IgD-negative memory B cell (primary cell): ENCODE data around the gene KLHL25. TPM values are rescaled to one million over a fixed set of nuclear protein-coding genes. Genes with fewer than 3 reads are reported as not detected.

Source experiments
- H3K27ac Mint-ChIP-seq, 3 donors: one replicate each; pipeline ENCODE4 v1.8.0; 2020 to 2022; ENCODE audit warnings: mild to moderate bottlenecking in 3 of 3, mixed read lengths in 3 of 3, moderate library complexity in 1 of 3
- H3K27me3 Mint-ChIP-seq: one replicate; pipeline ENCODE4 v1.8.0; 2021; ENCODE audit warnings: mixed read lengths
- H3K36me3 Mint-ChIP-seq: one replicate; pipeline ENCODE4 v1.8.0; 2020; ENCODE audit warnings: mild to moderate bottlenecking, mixed read lengths
- H3K4me1 Mint-ChIP-seq, 3 donors: one replicate each; pipeline ENCODE4 v1.8.0; 2020 to 2022; ENCODE audit warnings: mixed read lengths in 3 of 3, mild to moderate bottlenecking in 1 of 3
- H3K4me3 Mint-ChIP-seq, 4 donors: one replicate each; pipeline ENCODE4 v1.8.0; 2020 to 2022; ENCODE audit warnings: mild to moderate bottlenecking in 4 of 4, mixed read lengths in 4 of 4, moderate library complexity in 3 of 4
- H3K9me3 Mint-ChIP-seq, 3 donors: one replicate each; pipeline ENCODE4 v1.8.0; 2020 to 2021; ENCODE audit warnings: mixed read lengths in 3 of 3, mild to moderate bottlenecking in 1 of 3
- polyA plus RNA-seq: library from polyadenylated mRNA; unstranded; fragments of 300-500 nt; fragmentation: Illumina TruSeq; gene quantifications from one replicate; pipeline ENCODE4 v1.2.3, GENCODE V29; 2021

KLHL25 gene
- polyA plus RNA-seq, 1 donor from 2014 or later, result 0.60 TPM

DNA sequence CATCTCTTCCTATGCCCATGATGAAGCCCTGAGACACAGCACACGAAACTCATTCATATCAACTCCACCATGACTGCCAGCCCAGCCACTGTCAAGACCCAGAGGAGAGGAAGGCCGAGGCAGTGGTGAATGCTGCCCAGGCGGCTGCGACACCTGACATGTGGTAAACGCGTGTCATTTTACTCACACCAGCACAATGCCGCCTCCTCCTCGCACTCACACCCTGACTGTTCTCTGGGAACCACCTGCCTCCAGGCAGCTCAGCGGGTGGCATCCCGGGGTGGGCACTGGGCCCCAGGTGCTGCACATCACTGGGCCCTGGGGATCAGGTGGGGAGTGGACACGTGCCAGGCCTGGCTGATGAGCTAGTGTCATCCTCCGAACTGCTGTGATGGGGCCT, 21.5 kb downstream of the KLHL25 start:
- Mint-ChIP-seq H3K27me3 (no peaks in the 10 kb centered on the region), H3K4me1 (no peaks in the 10 kb centered on the region), H3K27ac (no peak overlapping the region), H3K9me3 (no peaks in the 10 kb centered on the region), H3K4me3 (peak overlapping the region in 2 of 4 donors; percentile 45 to 51), H3K36me3 (no peaks in the 10 kb centered on the region)

DNA sequence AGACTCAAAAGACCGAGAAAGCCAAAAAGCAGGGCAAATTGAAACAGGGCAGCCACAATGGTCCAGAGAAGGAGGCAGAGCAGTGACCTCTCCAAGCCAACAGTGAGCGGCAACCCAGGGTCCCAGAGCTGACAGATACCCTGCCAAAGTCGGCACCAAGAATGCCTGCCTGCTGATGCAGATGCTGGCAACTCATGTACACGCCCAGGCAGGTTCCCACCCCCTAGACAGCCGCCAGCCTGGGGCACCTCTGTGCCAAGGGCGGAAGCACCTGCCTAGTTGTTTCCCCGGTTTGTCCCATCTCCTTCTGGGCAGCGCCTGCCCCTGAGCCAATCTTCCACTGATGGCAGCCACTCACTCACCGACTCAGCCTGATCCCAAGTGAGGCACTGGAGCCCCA, 22.1 kb downstream of the KLHL25 start:
- Mint-ChIP-seq H3K27ac (no peak overlapping the region), H3K36me3 (no peaks in the 10 kb centered on the region), H3K9me3 (no peaks in the 10 kb centered on the region), H3K4me3 (peak overlapping the region in 1 of 4 donors; percentile 51), H3K27me3 (no peaks in the 10 kb centered on the region), H3K4me1 (no peaks in the 10 kb centered on the region)

DNA sequence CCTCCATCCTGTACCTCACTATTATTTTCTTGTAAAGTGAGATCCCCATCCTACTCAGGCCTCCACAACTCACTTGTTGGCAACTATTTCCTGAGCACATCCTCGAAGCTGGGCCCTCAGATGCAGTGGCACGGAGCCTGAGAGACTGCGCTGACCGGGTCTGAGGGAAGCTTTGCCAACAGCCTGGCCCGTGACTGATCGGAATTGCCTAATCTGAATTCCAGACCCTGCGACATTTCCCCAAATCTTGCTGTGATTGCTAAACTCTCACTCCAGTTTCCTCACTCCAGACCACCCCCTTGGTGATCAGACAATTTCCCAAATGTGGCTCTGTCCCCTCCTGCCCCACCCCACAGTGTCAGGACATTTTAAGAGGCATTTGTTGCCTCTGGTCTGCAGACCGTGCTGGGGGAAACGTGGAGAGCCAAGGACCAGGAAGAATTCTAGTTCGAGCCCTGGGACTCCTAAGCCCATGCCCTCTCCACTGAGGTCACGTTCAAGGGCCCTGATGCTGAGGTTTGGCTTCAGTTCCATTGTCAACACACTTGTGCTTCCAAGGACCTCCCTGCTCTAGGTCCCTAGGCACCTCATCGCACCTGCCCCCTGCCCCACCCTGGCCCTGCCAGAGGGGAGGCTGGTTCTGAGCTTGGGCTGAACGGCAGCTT, 22.8 kb downstream of the KLHL25 start:
- H3K27me3 Mint-ChIP-seq, result no peaks in the 10 kb centered on the region
- no peaks in the 10 kb centered on the region for H3K4me1 Mint-ChIP-seq
- peaks cover 2% of the 10 kb centered on the region for H3K36me3 Mint-ChIP-seq
- no peaks in the 10 kb centered on the region for H3K9me3 Mint-ChIP-seq
- H3K4me3 Mint-ChIP-seq, result no peak overlapping the region
- H3K27ac Mint-ChIP-seq, result no peak overlapping the region

DNA sequence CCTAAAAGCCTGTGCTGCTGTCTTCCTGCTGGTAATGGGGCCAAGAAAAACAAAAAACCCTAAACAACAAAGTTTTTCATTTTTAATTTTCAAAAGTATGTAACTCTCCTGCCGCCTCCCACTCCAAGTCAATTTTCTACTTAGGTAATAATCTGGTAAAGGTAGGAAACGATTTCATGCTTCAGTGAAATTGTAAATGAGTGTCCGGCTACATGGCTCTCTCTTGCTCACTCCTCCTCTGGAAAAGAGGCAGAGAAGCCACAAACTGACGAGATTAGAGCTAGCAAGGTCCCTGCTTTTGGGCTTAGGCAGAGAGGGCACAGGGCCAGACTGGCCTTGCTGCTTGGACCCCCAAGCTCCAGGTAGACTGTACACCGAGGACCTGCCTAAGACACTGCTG, 23.5 kb downstream of the KLHL25 start:
- no peaks in the 10 kb centered on the region for H3K27me3 Mint-ChIP-seq
- H3K4me1 Mint-ChIP-seq, result no peaks in the 10 kb centered on the region
- H3K4me3 Mint-ChIP-seq, result no peak overlapping the region
- H3K9me3 Mint-ChIP-seq, result no peaks in the 10 kb centered on the region
- H3K36me3 Mint-ChIP-seq, result peaks cover 2% of the 10 kb centered on the region
- H3K27ac Mint-ChIP-seq, result no peak overlapping the region

DNA sequence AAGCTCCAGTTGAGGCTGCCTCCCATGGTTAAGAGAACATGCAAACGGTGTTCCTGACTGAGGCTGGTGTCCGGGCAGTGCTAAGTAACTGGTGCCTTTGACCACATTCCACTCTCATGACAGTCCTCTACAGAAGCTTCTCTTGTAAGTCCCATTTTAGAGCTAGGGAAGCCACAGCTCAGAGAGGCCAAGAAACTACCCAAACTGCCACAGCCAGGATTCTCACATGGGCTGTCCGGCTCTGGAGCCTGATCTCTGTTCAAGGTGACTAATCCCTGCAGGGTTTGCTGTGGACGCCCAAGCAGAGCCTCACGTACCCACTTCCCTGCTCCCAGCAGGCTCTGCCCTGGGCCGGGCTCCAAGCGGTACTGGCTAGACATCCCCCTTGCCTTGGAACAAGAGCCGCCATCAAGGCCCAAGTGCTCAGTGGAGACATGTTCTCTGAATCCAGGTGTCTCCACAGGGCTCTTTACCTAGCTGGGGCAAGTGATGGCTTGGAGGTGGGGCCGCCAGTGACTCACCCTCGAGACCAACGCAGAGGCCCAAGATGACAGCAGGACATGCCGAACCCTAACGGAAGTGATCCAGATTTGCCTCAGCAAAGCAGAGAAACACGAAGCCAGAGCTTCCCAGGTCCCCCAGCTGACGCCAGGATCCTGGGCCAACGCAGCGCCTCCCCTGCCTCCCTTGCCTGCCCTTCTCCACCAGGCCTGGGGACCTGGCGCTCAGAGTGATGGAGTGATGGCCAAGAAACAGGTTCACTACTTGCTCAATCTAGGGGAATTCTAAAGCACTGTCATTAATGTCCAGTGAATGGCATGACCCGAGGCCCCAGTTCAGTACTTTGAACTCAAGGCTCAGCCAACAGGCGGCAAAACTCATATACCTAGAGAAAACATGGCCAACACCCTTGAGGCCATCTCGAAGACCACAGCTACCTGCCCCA, 24.4 kb downstream of the KLHL25 start:
- Mint-ChIP-seq H3K9me3 (no peaks in the 10 kb centered on the region), H3K4me1 (no peaks in the 10 kb centered on the region), H3K36me3 (peaks cover 2% of the 10 kb centered on the region), H3K27me3 (no peaks in the 10 kb centered on the region), H3K4me3 (no peak overlapping the region), H3K27ac (no peak overlapping the region)

- Mint-ChIP-seq H3K4me1 (no peaks in the 10 kb centered on the region), H3K27ac (no peak overlapping the region), H3K36me3 (peaks cover 2% of the 10 kb centered on the region), H3K4me3 (no peak overlapping the region), H3K27me3 (no peaks in the 10 kb centered on the region), H3K9me3 (no peaks in the 10 kb centered on the region)
These were observed 25.4 kb downstream of the KLHL25 start for GRCh38 chr15:85769182-85769900.

- H3K9me3 Mint-ChIP-seq, result no peaks in the 10 kb centered on the region
- peaks cover 2% of the 10 kb centered on the region for H3K36me3 Mint-ChIP-seq
- H3K4me3 Mint-ChIP-seq, result no peak overlapping the region
- no peak overlapping the region for H3K27ac Mint-ChIP-seq
- no peaks in the 10 kb centered on the region for H3K27me3 Mint-ChIP-seq
- H3K4me1 Mint-ChIP-seq, result no peaks in the 10 kb centered on the region
These were observed 26.0 kb downstream of the KLHL25 start for GRCh38 chr15:85768595-85769168.

DNA sequence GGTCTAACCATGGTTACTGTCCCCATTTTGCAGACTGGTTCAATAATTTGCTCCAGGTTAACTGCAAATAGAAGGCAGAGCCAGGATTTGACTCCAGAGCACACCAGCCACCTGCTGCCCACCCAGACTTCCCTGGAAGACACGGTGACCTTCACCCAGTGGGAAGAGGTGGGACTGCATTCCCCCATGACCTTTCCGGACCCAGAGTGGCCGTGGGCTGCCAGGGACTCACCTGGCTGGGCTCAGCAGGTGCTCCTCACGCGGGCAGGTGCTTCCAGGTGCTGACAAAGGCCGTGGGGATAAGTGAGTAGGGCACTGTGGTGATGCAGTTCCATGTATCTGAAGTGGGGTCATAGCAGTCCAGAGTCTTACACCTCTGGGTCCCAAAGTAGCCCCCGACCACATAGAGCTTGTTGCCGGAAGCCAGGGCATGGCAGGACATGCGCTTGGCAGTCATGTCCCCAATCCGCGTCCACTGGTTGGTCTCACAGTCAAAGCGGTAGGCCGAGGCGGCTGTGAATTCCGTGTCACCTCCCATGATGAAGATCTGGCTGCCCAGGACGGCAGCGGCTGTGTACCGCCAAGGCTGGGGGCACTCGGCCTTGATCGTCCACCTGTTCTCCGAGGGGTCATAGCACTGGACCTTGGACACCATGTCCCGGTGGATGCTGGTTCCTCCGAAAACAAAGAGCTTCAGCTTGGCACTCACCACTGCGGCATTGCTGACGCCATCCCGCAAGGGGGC, 26.8 kb downstream of the KLHL25 start:
- Mint-ChIP-seq H3K4me3 (no peak overlapping the region), H3K27ac (no peak overlapping the region), H3K9me3 (no peaks in the 10 kb centered on the region), H3K4me1 (no peaks in the 10 kb centered on the region), H3K27me3 (no peaks in the 10 kb centered on the region), H3K36me3 (peaks cover 2% of the 10 kb centered on the region)

DNA sequence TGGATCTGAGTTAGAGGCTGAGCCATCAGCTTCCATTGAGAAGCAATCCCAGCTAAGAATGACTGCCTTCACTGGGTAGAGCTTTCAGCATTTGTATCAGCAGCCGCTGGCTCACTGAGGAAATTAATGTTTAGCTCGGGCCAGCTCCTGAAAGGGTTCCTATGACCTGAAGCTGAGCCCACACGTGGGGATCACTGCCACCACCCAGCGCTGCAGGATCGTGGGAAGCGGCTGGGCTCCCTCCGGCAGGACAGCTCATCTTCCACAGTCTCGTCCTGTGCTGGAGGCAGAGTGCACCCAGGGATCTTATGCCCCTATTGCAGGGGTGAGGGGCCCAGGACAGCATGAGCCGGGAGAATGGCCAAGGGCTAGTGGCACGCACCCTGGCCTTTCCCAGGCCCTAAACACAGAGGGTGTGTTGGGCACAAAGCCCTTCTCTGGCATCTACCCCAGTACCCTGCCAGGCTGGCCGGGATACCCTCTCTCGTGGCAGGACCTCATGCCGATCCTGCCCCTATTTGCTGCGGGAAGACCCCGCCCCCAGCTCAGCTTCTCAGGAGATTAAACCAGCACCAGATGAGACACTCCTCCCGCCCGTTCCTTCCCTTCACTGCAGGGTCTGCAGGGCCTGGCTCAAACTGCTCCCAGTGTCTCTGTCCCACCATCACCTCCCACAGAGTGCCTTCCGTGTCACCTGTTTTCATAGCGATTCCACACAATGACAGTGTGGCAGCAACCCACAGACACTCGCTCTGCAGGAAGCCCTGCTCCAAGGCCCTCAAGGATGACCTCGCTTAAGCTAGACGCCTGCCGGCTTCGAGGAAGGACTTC, 28.5 kb downstream of the KLHL25 start:
- Mint-ChIP-seq H3K9me3 (no peaks in the 10 kb centered on the region), H3K4me1 (peaks cover 0 to 1% (median 0%) of the 10 kb centered on the region in 3 donors), H3K4me3 (no peak overlapping the region), H3K36me3 (peaks cover 8% of the 10 kb centered on the region), H3K27me3 (no peaks in the 10 kb centered on the region), H3K27ac (no peak overlapping the region)

- Mint-ChIP-seq H3K27me3 (no peaks in the 10 kb centered on the region), H3K27ac (no peak overlapping the region), H3K36me3 (peaks cover 8% of the 10 kb centered on the region), H3K4me3 (no peak overlapping the region), H3K9me3 (no peaks in the 10 kb centered on the region), H3K4me1 (peaks cover 0 to 1% (median 0%) of the 10 kb centered on the region in 3 donors)
These were observed 30.0 kb downstream of the KLHL25 start for GRCh38 chr15:85764649-85765277.

- Mint-ChIP-seq H3K36me3 (peaks cover 8% of the 10 kb centered on the region), H3K9me3 (no peaks in the 10 kb centered on the region), H3K27ac (no peak overlapping the region), H3K27me3 (no peaks in the 10 kb centered on the region), H3K4me1 (peaks cover 0 to 1% (median 0%) of the 10 kb centered on the region in 3 donors), H3K4me3 (no peak overlapping the region)
These were observed 30.8 kb downstream of the KLHL25 start for GRCh38 chr15:85763673-85764633.

DNA sequence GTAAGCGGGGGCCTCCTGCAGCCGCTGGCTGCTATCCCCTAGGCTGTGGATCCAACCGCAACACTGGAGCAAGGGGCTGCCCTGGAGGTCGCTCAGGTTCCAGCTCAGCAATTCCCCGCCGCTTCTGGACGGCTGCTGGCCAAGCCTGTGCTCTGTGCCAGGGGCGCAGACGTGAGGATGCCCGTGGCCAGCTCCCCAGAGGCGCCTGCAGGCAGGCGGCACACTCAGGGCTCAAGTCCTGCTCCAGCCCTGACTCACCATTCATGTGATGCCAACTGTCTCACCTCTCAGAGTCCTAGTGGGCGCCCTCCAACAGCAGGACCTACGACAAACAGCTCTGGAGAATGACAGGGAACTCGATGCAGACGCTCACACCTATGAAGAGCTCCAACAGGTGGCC, 31.6 kb downstream of the KLHL25 start:
- Mint-ChIP-seq H3K4me3 (no peak overlapping the region), H3K27ac (peak overlapping the region in 1 of 3 donors; percentile 71), H3K36me3 (peaks cover 8% of the 10 kb centered on the region)

More for the DNA sequence above, 31.6 kb downstream of the KLHL25 start:
- peaks cover 0 to 1% (median 0%) of the 10 kb centered on the region in 3 donors for H3K4me1 Mint-ChIP-seq
- H3K9me3 Mint-ChIP-seq, result no peaks in the 10 kb centered on the region
- no peaks in the 10 kb centered on the region for H3K27me3 Mint-ChIP-seq
